Occipital lobe (tissue), 2 donors: Measurements from ENCODE around the gene CHD9NB. TPM values are rescaled to one million over a fixed set of nuclear protein-coding genes. Genes with fewer than 3 reads are reported as not detected.
"Not testable (repeated sequence)": the region's sequence is repeated elsewhere in the genome, so short reads cannot be mapped to it uniquely, and the experiment has no call there.

Source experiments
- DNase-seq: peaks from one replicate; lab custom pipeline; 2025; lab: John Stamatoyannopoulos, UW
- total RNA-seq: library from RNA; depleted of rRNA; stranded (reverse); fragments of >200 nt; gene quantifications from one replicate; pipeline ENCODE4 v1.2.3, GENCODE V29; 2014

CHD9NB gene
- total RNA-seq, 1 donor from 2014 or later, result 0.78 TPM

- no peak for DNase-seq
These were observed 5.0 kb upstream of the CHD9NB start for GRCh38 chr16:53057658-53058057.

GRCh38 chr16:53056392-53056881 lies 3.7 kb upstream of the CHD9NB start:
- no peak for DNase-seq

GRCh38 chr16:53055541-53056391 lies 3.1 kb upstream of the CHD9NB start:
- peak; percentile 26 for DNase-seq

- DNase-seq, result peak; percentile 78
These were observed 2.2 kb upstream of the CHD9NB start, which contains the start of gene CHD9 for GRCh38 chr16:53054670-53055485. Gene CHD9, plus strand, starts transcription at chr16:53054991. Its CDS starts 101,099 bp downstream, at chr16:53156090.

- DNase-seq, result no peak
These were observed 1.4 kb upstream of the CHD9NB start for GRCh38 chr16:53053967-53054669.

- DNase-seq, result not testable (repeated sequence)
These were observed 1.4 kb downstream of the CHD9NB start for GRCh38 chr16:53051255-53051654.

- no peak for DNase-seq
These were observed 4.4 kb downstream of the CHD9NB start for GRCh38 chr16:53048139-53048915.

GRCh38 chr16:53047515-53047914 lies 5.2 kb downstream of the CHD9NB start:
- DNase-seq, result not testable (repeated sequence)

GRCh38 chr16:53045341-53046220 lies 7.1 kb downstream of the CHD9NB start:
- DNase-seq, result no peak

- DNase-seq, result no peak
These were observed 8.6 kb downstream of the CHD9NB start for GRCh38 chr16:53043986-53044601.

GRCh38 chr16:53043428-53043831 lies 9.3 kb downstream of the CHD9NB start:
- DNase-seq, result peak; percentile 8

GRCh38 chr16:53042235-53042701 lies 10.4 kb downstream of the CHD9NB start:
- DNase-seq, result no peak

- no peak for DNase-seq
These were observed 11.2 kb downstream of the CHD9NB start for GRCh38 chr16:53041320-53042051.

GRCh38 chr16:53040788-53041187 lies 11.9 kb downstream of the CHD9NB start:
- DNase-seq, result no peak

GRCh38 chr16:53036711-53037110 lies 16.0 kb downstream of the CHD9NB start:
- DNase-seq, result not testable (repeated sequence)

- DNase-seq, result no peak
These were observed 16.6 kb downstream of the CHD9NB start for GRCh38 chr16:53036066-53036465.

- DNase-seq, result no peak
These were observed 17.3 kb downstream of the CHD9NB start for GRCh38 chr16:53035176-53035942.

GRCh38 chr16:53034306-53034705 lies 18.4 kb downstream of the CHD9NB start:
- DNase-seq, result no peak
